Epithelial cell of proximal tubule (primary cell): ENCODE data around the gene RPL29. TPM values are rescaled to one million over a fixed set of nuclear protein-coding genes. Genes with fewer than 3 reads are reported as not detected.

ENCODE experiments used
- DNase-seq: peaks from one replicate; pipeline ENCODE4 v3.0.0-alpha.2; 2011; ENCODE audit warnings: low read depth
- H3K4me3 ChIP-seq: 2 replicates; pipeline ENCODE4 v1.5.1; 2011; ENCODE audit warnings: low read depth, mild to moderate bottlenecking, low read length
- CTCF ChIP-seq: conservative IDR thresholded peaks from 2 replicates; pipeline ENCODE4 v1.5.1; 2012; ENCODE audit warnings: low read depth, mild to moderate bottlenecking, low read length
- total RNA-seq: library from RNA; depleted of rRNA; stranded (reverse); fragments of >200 nt; gene quantifications from 2 replicates; pipeline ENCODE4 v1.2.3, GENCODE V29; 2015

The RPL29 gene
- total RNA-seq, 1 donor from 2014 or later: 1,795 TPM

- no peak for TF ChIP-seq CTCF
- DNase-seq: no peak
- H3K4me3 ChIP-seq: no peak overlapping the region
Measured at GRCh38 chr3:52032702-52033408, 37.2 kb upstream of the RPL29 start.

- no peak for DNase-seq
- H3K4me3 ChIP-seq: no peak overlapping the region
- no peak for TF ChIP-seq CTCF
Measured at GRCh38 chr3:52031896-52032295, 36.2 kb upstream of the RPL29 start.

GRCh38 chr3:52030714-52031310 is 35.1 kb upstream of the RPL29 start:
- H3K4me3 ChIP-seq: no peak overlapping the region
- TF ChIP-seq CTCF: no peak
- no peak for DNase-seq

GRCh38 chr3:52029535-52029934 is 33.8 kb upstream of the RPL29 start:
- no peak overlapping the region for H3K4me3 ChIP-seq
- TF ChIP-seq CTCF: no peak
- no peak for DNase-seq

- DNase-seq: no peak
- no peak for TF ChIP-seq CTCF
Measured at GRCh38 chr3:52029053-52029452, 33.4 kb upstream of the RPL29 start.

GRCh38 chr3:52028572-52028971 is 32.9 kb upstream of the RPL29 start:
- H3K4me3 ChIP-seq: no peak overlapping the region
- DNase-seq: no peak

More at GRCh38 chr3:52029053-52029452, 33.4 kb upstream of the RPL29 start:
- no peak overlapping the region for H3K4me3 ChIP-seq

More at GRCh38 chr3:52028572-52028971, 32.9 kb upstream of the RPL29 start:
- no peak for TF ChIP-seq CTCF
